B cell (primary cell): Measurements from ENCODE around the gene P2RX7.

Experiments
- CTCF ChIP-seq: fragments of 200-600 bp; IDR thresholded peaks from one replicate; pipeline ENCODE4 v1.8.0; 2022; ENCODE audit warnings: antibody characterized with exemption, mild to moderate bottlenecking
- EZH2 ChIP-seq: IDR thresholded peaks from 2 replicates; pipeline ENCODE4 v1.6.1; 2012; ENCODE audit warnings: borderline replicate concordance, low read depth, mild to moderate bottlenecking, moderate library complexity, low read length; ENCODE audit not compliant: insufficient read depth, poor library complexity, severe bottlenecking

GRCh38 chr12:121085506-121086353 lies 46.9 kb upstream of the P2RX7 start:
- TF ChIP-seq CTCF, result no peak
- no peak for TF ChIP-seq EZH2
